ENCODE measurements around the gene KRT74.

KRT74 gene

GRCh38 chr12:52524898-52525591, 48.6 kb downstream of the KRT74 start:
- Histone ChIP-seq H3K4me2 (ENCODE audit: low read depth, low read length, poor library complexity, severe bottlenecking) (no peak overlapping the region), H3K79me2 (ENCODE audit: insufficient read depth, low read length) (no peaks in the 10 kb centered on the region), H3K27me3 (ENCODE audit: low read length) (no peaks in the 10 kb centered on the region), H3F3A (ENCODE audit: insufficient read depth) (no peaks in the 10 kb centered on the region), H3K9ac (ENCODE audit: low read length) (no peak overlapping the region), H3K9me2 (replicated peaks; ENCODE audit: insufficient read depth, low read length) (no peaks in the 10 kb centered on the region), H3K9me3 (ENCODE audit: insufficient read depth, low read length) (no peaks in the 10 kb centered on the region), H3K4me3 (ENCODE audit: insufficient read depth, low read length, poor library complexity, severe bottlenecking) (no peak overlapping the region), H4K20me1 (ENCODE audit: low read depth, low read length) (no peaks in the 10 kb centered on the region), H3K27ac (ENCODE audit: low read depth, low read length) (no peak overlapping the region), H3K36me3 (ENCODE audit: low read length) (no peaks in the 10 kb centered on the region), H2AFZ (ENCODE audit: low read depth, low read length, severe bottlenecking) (no peak overlapping the region)
- TF ChIP-seq CTCF (IDR thresholded peaks at IDR 0.05; ENCODE audit: insufficient read depth, low read length, poor library complexity, severe bottlenecking) (no peak), EZH2phosphoT487 (conservative IDR thresholded peaks at IDR 0.05; ENCODE audit: low read length) (no peak)

GRCh38 chr12:52524241-52524897, 49.3 kb downstream of the KRT74 start:
- no peak overlapping the region for H2AFZ ChIP-seq (ENCODE audit: low read depth, low read length, severe bottlenecking)

GRCh38 chr12:52523824-52524223, 49.8 kb downstream of the KRT74 start:
- H3K27me3 ChIP-seq (ENCODE audit: low read length), result no peaks in the 10 kb centered on the region
- H3K36me3 ChIP-seq (ENCODE audit: low read length), result no peaks in the 10 kb centered on the region
- no peaks in the 10 kb centered on the region for H3F3A ChIP-seq (ENCODE audit: insufficient read depth)
- no peak overlapping the region for H2AFZ ChIP-seq (ENCODE audit: low read depth, low read length, severe bottlenecking)
- no peak overlapping the region for H3K4me3 ChIP-seq (ENCODE audit: insufficient read depth, low read length, poor library complexity, severe bottlenecking)
- H3K9ac ChIP-seq (ENCODE audit: low read length), result no peak overlapping the region
- no peak overlapping the region for H3K4me2 ChIP-seq (ENCODE audit: low read depth, low read length, poor library complexity, severe bottlenecking)
- H3K79me2 ChIP-seq (ENCODE audit: insufficient read depth, low read length), result no peaks in the 10 kb centered on the region
- H3K9me3 ChIP-seq (ENCODE audit: insufficient read depth, low read length), result no peaks in the 10 kb centered on the region
- no peak for TF ChIP-seq EZH2phosphoT487 (conservative IDR thresholded peaks at IDR 0.05; ENCODE audit: low read length)
- TF ChIP-seq CTCF (IDR thresholded peaks at IDR 0.05; ENCODE audit: insufficient read depth, low read length, poor library complexity, severe bottlenecking), result no peak
- H3K9me2 ChIP-seq (replicated peaks; ENCODE audit: insufficient read depth, low read length), result no peaks in the 10 kb centered on the region
- no peak overlapping the region for H3K27ac ChIP-seq (ENCODE audit: low read depth, low read length)
- no peaks in the 10 kb centered on the region for H4K20me1 ChIP-seq (ENCODE audit: low read depth, low read length)

More at GRCh38 chr12:52524241-52524897, 49.3 kb downstream of the KRT74 start:
- H4K20me1 ChIP-seq (ENCODE audit: low read depth, low read length), result no peaks in the 10 kb centered on the region
- H3K9ac ChIP-seq (ENCODE audit: low read length), result no peak overlapping the region
- no peaks in the 10 kb centered on the region for H3K36me3 ChIP-seq (ENCODE audit: low read length)
- TF ChIP-seq CTCF (IDR thresholded peaks at IDR 0.05; ENCODE audit: insufficient read depth, low read length, poor library complexity, severe bottlenecking), result no peak
- no peak for TF ChIP-seq EZH2phosphoT487 (conservative IDR thresholded peaks at IDR 0.05; ENCODE audit: low read length)
- H3K9me2 ChIP-seq (replicated peaks; ENCODE audit: insufficient read depth, low read length), result no peaks in the 10 kb centered on the region
- H3K27me3 ChIP-seq (ENCODE audit: low read length), result no peaks in the 10 kb centered on the region
- no peaks in the 10 kb centered on the region for H3K9me3 ChIP-seq (ENCODE audit: insufficient read depth, low read length)
- no peak overlapping the region for H3K27ac ChIP-seq (ENCODE audit: low read depth, low read length)
- H3K4me3 ChIP-seq (ENCODE audit: insufficient read depth, low read length, poor library complexity, severe bottlenecking), result no peak overlapping the region
- no peaks in the 10 kb centered on the region for H3F3A ChIP-seq (ENCODE audit: insufficient read depth)
- no peaks in the 10 kb centered on the region for H3K79me2 ChIP-seq (ENCODE audit: insufficient read depth, low read length)
- no peak overlapping the region for H3K4me2 ChIP-seq (ENCODE audit: low read depth, low read length, poor library complexity, severe bottlenecking)
